Peyer's patch (tissue), 4 donors: ENCODE measurements around the gene DIO1. TPM values are rescaled to one million over a fixed set of nuclear protein-coding genes. Genes with fewer than 3 reads are reported as not detected.

Experiments
- DNase-seq, 3 donors: peaks; one replicate each; pipeline ENCODE4 v3.0.0-alpha.2; 2017 to 2019
- H3K27ac ChIP-seq, 4 donors: fragments of 200-600 bp; sonication (generic); one replicate each; pipeline ENCODE4 v1.5.1; 2016 to 2019
- H3K27me3 ChIP-seq, 2 donors: fragments of 200-600 bp; sonication (generic); one replicate each; pipeline ENCODE4 v1.5.1; 2019
- H3K36me3 ChIP-seq, 3 donors: fragments of 200-600 bp; sonication (generic); one replicate each; pipeline ENCODE4 v1.5.1; 2016 to 2019
- H3K4me1 ChIP-seq, 4 donors: fragments of 200-600 bp; sonication (generic); one replicate each; pipeline ENCODE4 v1.5.1; 2016 to 2019
- H3K4me3 ChIP-seq, 4 donors: fragments of 200-600 bp; sonication (generic); 1 replicate in 3 of 4; 2 replicates in 1 of 4; pipeline ENCODE4 v1.5.1; 2016 to 2019; ENCODE audit warnings: mild to moderate bottlenecking in 1 of 4
- H3K9me3 ChIP-seq, 4 donors: fragments of 200-600 bp; sonication (generic); one replicate each; pipeline ENCODE4 v1.5.1; 2016 to 2019; ENCODE audit warnings: mild to moderate bottlenecking in 1 of 4
- CTCF ChIP-seq, 6 experiments: fragments of 450-650 bp in 4 of 6; fragments of 200-600 bp in 2 of 6; sonication (generic) in 1 of 6; IDR thresholded peaks; one replicate each; pipeline ENCODE4 v1.5.1; 2017 to 2019; ENCODE audit warnings: antibody characterized with exemption in 6 of 6, mild to moderate bottlenecking in 3 of 6, moderate library complexity in 1 of 6
- POLR2A ChIP-seq, 2 donors: fragments of 450-650 bp; IDR thresholded peaks; one replicate each; pipeline ENCODE4 v1.5.1; 2017; ENCODE audit warnings: antibody characterized with exemption in 2 of 2, mild to moderate bottlenecking in 2 of 2, moderate library complexity in 2 of 2
- total RNA-seq, 4 donors: library from RNA; depleted of rRNA; stranded (reverse); fragments of >200 nt; gene quantifications; one replicate each; pipeline ENCODE4 v1.1.0, GENCODE V29; 2016

DIO1 gene
- total RNA-seq, 4 donors from 2014 or later, result not detected

- Histone ChIP-seq H3K27me3 (no peaks in the 10 kb centered on the region), H3K4me1 (peaks cover 4 to 22% (median 5%) of the 10 kb centered on the region in 4 donors), H3K9me3 (no peaks in the 10 kb centered on the region), H3K27ac (peak overlapping the region in 2 of 4 donors; percentile 85 to 97), H3K4me3 (peak overlapping the region; percentile 76 to 94 (median 82)), H3K36me3 (peaks cover 0 to 5% (median 0%) of the 10 kb centered on the region in 3 donors)
- DNase-seq, result no peak
- TF ChIP-seq POLR2A (IDR thresholded peaks at IDR 0.05), result no peak
- TF ChIP-seq CTCF (IDR thresholded peaks at IDR 0.05), result no peak
These were observed 53.4 kb downstream of the DIO1 start for GRCh38 chr1:53947172-53947907.

- Histone ChIP-seq H3K27ac (no peak overlapping the region), H3K36me3 (peaks cover 0 to 12% (median 0%) of the 10 kb centered on the region in 3 donors), H3K4me1 (peaks cover 4 to 22% (median 5%) of the 10 kb centered on the region in 4 donors), H3K27me3 (no peaks in the 10 kb centered on the region), H3K4me3 (no peak overlapping the region), H3K9me3 (no peaks in the 10 kb centered on the region)
- no peak for DNase-seq
- TF ChIP-seq POLR2A (IDR thresholded peaks at IDR 0.05) (no peak), CTCF (IDR thresholded peaks at IDR 0.05) (no peak)
These were observed 54.3 kb downstream of the DIO1 start for GRCh38 chr1:53948291-53948690.

GRCh38 chr1:53949023-53949990 lies 55.3 kb downstream of the DIO1 start:
- H3K27ac ChIP-seq, result no peak overlapping the region
- no peaks in the 10 kb centered on the region for H3K9me3 ChIP-seq
- peak in 5 of 6 experiments; percentile 29 to 43 (median 40) for TF ChIP-seq CTCF (IDR thresholded peaks at IDR 0.05)
- no peak for TF ChIP-seq POLR2A (IDR thresholded peaks at IDR 0.05)
- peaks cover 4 to 18% (median 5%) of the 10 kb centered on the region in 4 donors for H3K4me1 ChIP-seq
- peaks cover 0 to 20% (median 0%) of the 10 kb centered on the region in 3 donors for H3K36me3 ChIP-seq
- H3K27me3 ChIP-seq, result no peaks in the 10 kb centered on the region
- H3K4me3 ChIP-seq, result no peak overlapping the region
- DNase-seq, result no peak

- Histone ChIP-seq H3K9me3 (no peaks in the 10 kb centered on the region), H3K27ac (no peak overlapping the region), H3K36me3 (peaks cover 0 to 24% (median 0%) of the 10 kb centered on the region in 3 donors), H3K4me1 (peaks cover 0 to 12% (median 3%) of the 10 kb centered on the region in 4 donors), H3K27me3 (no peaks in the 10 kb centered on the region), H3K4me3 (no peak overlapping the region)
- no peak for TF ChIP-seq CTCF (IDR thresholded peaks at IDR 0.05)
- TF ChIP-seq POLR2A (IDR thresholded peaks at IDR 0.05), result no peak
- DNase-seq, result no peak
These were observed 57.7 kb downstream of the DIO1 start for GRCh38 chr1:53951697-53952096.

- no peaks in the 10 kb centered on the region for H3K4me1 ChIP-seq
- no peaks in the 10 kb centered on the region for H3K27me3 ChIP-seq
- no peaks in the 10 kb centered on the region for H3K9me3 ChIP-seq
- H3K36me3 ChIP-seq, result peaks cover 0 to 30% (median 0%) of the 10 kb centered on the region in 3 donors
- no peak overlapping the region for H3K4me3 ChIP-seq
- H3K27ac ChIP-seq, result no peak overlapping the region
- DNase-seq, result no peak
- TF ChIP-seq POLR2A (IDR thresholded peaks at IDR 0.05), result no peak
- no peak for TF ChIP-seq CTCF (IDR thresholded peaks at IDR 0.05)
These were observed 60.1 kb downstream of the DIO1 start for GRCh38 chr1:53954128-53954527.
